ENCODE results near the gene MTHFSD.

MTHFSD gene

GRCh38 chr16:86566966-86567700 lies 12.1 kb upstream of the MTHFSD start:
- no peak for TF ChIP-seq TCF12 (IDR thresholded peaks at IDR 0.05; ENCODE audit: low read depth)
- TF ChIP-seq TEAD4 (IDR thresholded peaks at IDR 0.05): no peak
- no peak for TF ChIP-seq ZBTB7A (IDR thresholded peaks at IDR 0.05; ENCODE audit: low read depth)
- no peak for TF ChIP-seq NFIC (IDR thresholded peaks at IDR 0.05)
- TF ChIP-seq FOXM1 (IDR thresholded peaks at IDR 0.05; ENCODE audit: borderline replicate concordance, low read depth): no peak
- TF ChIP-seq YY1 (IDR thresholded peaks at IDR 0.05; ENCODE audit: low read depth): no peak
- TF ChIP-seq, protein P1, sequence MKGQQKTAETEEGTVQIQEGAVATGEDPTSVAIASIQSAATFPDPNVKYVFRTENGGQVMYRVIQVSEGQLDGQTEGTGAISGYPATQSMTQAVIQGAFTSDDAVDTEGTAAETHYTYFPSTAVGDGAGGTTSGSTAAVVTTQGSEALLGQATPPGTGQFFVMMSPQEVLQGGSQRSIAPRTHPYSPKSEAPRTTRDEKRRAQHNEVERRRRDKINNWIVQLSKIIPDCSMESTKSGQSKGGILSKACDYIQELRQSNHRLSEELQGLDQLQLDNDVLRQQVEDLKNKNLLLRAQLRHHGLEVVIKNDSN (IDR thresholded peaks at IDR 0.05): no peak
- no peak for TF ChIP-seq EP300 (IDR thresholded peaks at IDR 0.05; ENCODE audit: borderline replicate concordance)
- TF ChIP-seq RAD21 (IDR thresholded peaks at IDR 0.05; ENCODE audit: low read depth): no peak
- TF ChIP-seq, protein P2, sequence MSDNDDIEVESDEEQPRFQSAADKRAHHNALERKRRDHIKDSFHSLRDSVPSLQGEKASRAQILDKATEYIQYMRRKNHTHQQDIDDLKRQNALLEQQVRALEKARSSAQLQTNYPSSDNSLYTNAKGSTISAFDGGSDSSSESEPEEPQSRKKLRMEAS (IDR thresholded peaks at IDR 0.05): no peak
- TF ChIP-seq CEBPB (IDR thresholded peaks at IDR 0.05): no peak
- no peak for TF ChIP-seq TAF1 (IDR thresholded peaks at IDR 0.05; ENCODE audit: low read depth)
- TF ChIP-seq CREB1 (IDR thresholded peaks at IDR 0.05; ENCODE audit: low read depth): no peak
- TF ChIP-seq REST (IDR thresholded peaks at IDR 0.05; ENCODE audit: low read depth): no peak
- no peak for TF ChIP-seq EGR1 (IDR thresholded peaks at IDR 0.05)

- no peak for TF ChIP-seq FOXM1 (IDR thresholded peaks at IDR 0.05; ENCODE audit: borderline replicate concordance, low read depth)
- no peak for TF ChIP-seq REST (IDR thresholded peaks at IDR 0.05; ENCODE audit: low read depth)
- TF ChIP-seq ZBTB7A (IDR thresholded peaks at IDR 0.05; ENCODE audit: low read depth): no peak
- TF ChIP-seq YY1 (IDR thresholded peaks at IDR 0.05; ENCODE audit: low read depth): no peak
- TF ChIP-seq CREB1 (IDR thresholded peaks at IDR 0.05; ENCODE audit: low read depth): no peak
- no peak for TF ChIP-seq EGR1 (IDR thresholded peaks at IDR 0.05)
- TF ChIP-seq CEBPB (IDR thresholded peaks at IDR 0.05): no peak
- no peak for TF ChIP-seq EP300 (IDR thresholded peaks at IDR 0.05; ENCODE audit: borderline replicate concordance)
- TF ChIP-seq, protein P1 (IDR thresholded peaks at IDR 0.05): no peak
- TF ChIP-seq, protein P2 (IDR thresholded peaks at IDR 0.05): no peak
- no peak for TF ChIP-seq TAF1 (IDR thresholded peaks at IDR 0.05; ENCODE audit: low read depth)
- TF ChIP-seq TCF12 (IDR thresholded peaks at IDR 0.05; ENCODE audit: low read depth): no peak
- no peak for TF ChIP-seq NFIC (IDR thresholded peaks at IDR 0.05)
- TF ChIP-seq TEAD4 (IDR thresholded peaks at IDR 0.05): no peak
- no peak for TF ChIP-seq RAD21 (IDR thresholded peaks at IDR 0.05; ENCODE audit: low read depth)
Observed at GRCh38 chr16:86566601-86566965, 11.5 kb upstream of the MTHFSD start, which contains the start of gene FOXC2. Gene FOXC2, plus strand, starts transcription at chr16:86566829. Its CDS starts 507 bp downstream, at chr16:86567336.

- TF ChIP-seq TEAD4 (IDR thresholded peaks at IDR 0.05): no peak
- no peak for TF ChIP-seq EP300 (IDR thresholded peaks at IDR 0.05; ENCODE audit: borderline replicate concordance)
- no peak for TF ChIP-seq EGR1 (IDR thresholded peaks at IDR 0.05)
- no peak for TF ChIP-seq TCF12 (IDR thresholded peaks at IDR 0.05; ENCODE audit: low read depth)
- no peak for TF ChIP-seq TAF1 (IDR thresholded peaks at IDR 0.05; ENCODE audit: low read depth)
Observed at GRCh38 chr16:86565644-86566511, 10.8 kb upstream of the MTHFSD start.

DNA sequence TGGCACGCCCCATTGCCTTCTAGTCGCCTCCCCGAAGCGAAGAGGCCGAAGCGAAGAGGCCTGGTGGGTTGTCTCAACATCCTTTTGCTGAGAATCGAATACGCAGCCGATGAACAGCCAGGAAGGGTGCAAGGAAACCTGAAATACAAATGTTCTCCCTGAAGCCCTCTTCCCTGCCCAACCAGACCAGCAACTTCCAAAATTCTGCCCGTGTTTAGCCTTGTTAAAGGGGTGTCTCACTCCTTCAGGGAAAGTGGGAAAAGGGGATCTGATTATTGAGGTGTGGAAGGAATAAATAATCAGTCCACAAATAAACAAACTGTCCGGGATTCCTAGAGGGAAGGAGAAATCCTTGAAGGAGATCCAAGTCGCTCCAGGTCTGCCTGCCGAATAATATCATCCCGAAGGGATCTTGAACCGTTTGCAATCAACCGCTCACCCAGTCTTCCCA lies 10.2 kb upstream of the MTHFSD start:
- TF ChIP-seq TCF12 (IDR thresholded peaks at IDR 0.05; ENCODE audit: low read depth): no peak
- no peak for TF ChIP-seq CEBPB (IDR thresholded peaks at IDR 0.05)
- TF ChIP-seq ZBTB7A (IDR thresholded peaks at IDR 0.05; ENCODE audit: low read depth): no peak
- TF ChIP-seq CREB1 (IDR thresholded peaks at IDR 0.05; ENCODE audit: low read depth): no peak
- TF ChIP-seq, protein P1 (IDR thresholded peaks at IDR 0.05): no peak
- TF ChIP-seq YY1 (IDR thresholded peaks at IDR 0.05; ENCODE audit: low read depth): no peak
- no peak for TF ChIP-seq FOXM1 (IDR thresholded peaks at IDR 0.05; ENCODE audit: borderline replicate concordance, low read depth)
- no peak for TF ChIP-seq NFIC (IDR thresholded peaks at IDR 0.05)
- no peak for TF ChIP-seq RAD21 (IDR thresholded peaks at IDR 0.05; ENCODE audit: low read depth)

Data from Ishikawa (cell line).